Measurements from ENCODE around the gene WHRN.
A peak's percentile ranks its signal among the peaks of the same experiment; 100 is the strongest.

Gene WHRN

GRCh38 chr9:114491430-114492003, 13.8 kb downstream of the WHRN start:
- TF ChIP-seq CTCF (IDR thresholded peaks at IDR 0.05; ENCODE audit: extremely low read depth, missing control alignments) = no peak
- DNase-seq (ENCODE audit: low spot score) = no peak

- no peak for TF ChIP-seq CTCF (IDR thresholded peaks at IDR 0.05; ENCODE audit: extremely low read depth, missing control alignments)
- DNase-seq (ENCODE audit: low spot score) = no peak
Observed at GRCh38 chr9:114489928-114490327, 15.3 kb downstream of the WHRN start.

- peak; percentile 38 for DNase-seq (ENCODE audit: low spot score)
- no peak for TF ChIP-seq CTCF (IDR thresholded peaks at IDR 0.05; ENCODE audit: extremely low read depth, missing control alignments)
Observed at GRCh38 chr9:114488398-114489129, 16.7 kb downstream of the WHRN start.

- peak; percentile 49 for TF ChIP-seq CTCF (IDR thresholded peaks at IDR 0.05; ENCODE audit: extremely low read depth, missing control alignments)
- peak; percentile 71 for DNase-seq (ENCODE audit: low spot score)
Observed at GRCh38 chr9:114487607-114488300, 17.5 kb downstream of the WHRN start.

- TF ChIP-seq CTCF (IDR thresholded peaks at IDR 0.05; ENCODE audit: extremely low read depth, missing control alignments) = no peak
Observed at GRCh38 chr9:114486205-114486963, 18.9 kb downstream of the WHRN start.

GRCh38 chr9:114484854-114485443, 20.3 kb downstream of the WHRN start:
- no peak for TF ChIP-seq CTCF (IDR thresholded peaks at IDR 0.05; ENCODE audit: extremely low read depth, missing control alignments)
- peak; percentile 65 for DNase-seq (ENCODE audit: low spot score)

More at GRCh38 chr9:114486205-114486963, 18.9 kb downstream of the WHRN start:
- DNase-seq (ENCODE audit: low spot score) = no peak
